GM15510 (cell line): ENCODE results near the gene SMIM45.
A peak's percentile ranks its signal among the peaks of the same experiment; 100 is the strongest.

ENCODE experiments used
- POLR2A ChIP-seq: IDR thresholded peaks from 3 replicates; pipeline ENCODE4 v1.6.1; 2011; ENCODE audit warnings: borderline replicate concordance; ENCODE audit not compliant: insufficient read length; ENCODE audit errors: extremely low read depth

The SMIM45 gene

DNA sequence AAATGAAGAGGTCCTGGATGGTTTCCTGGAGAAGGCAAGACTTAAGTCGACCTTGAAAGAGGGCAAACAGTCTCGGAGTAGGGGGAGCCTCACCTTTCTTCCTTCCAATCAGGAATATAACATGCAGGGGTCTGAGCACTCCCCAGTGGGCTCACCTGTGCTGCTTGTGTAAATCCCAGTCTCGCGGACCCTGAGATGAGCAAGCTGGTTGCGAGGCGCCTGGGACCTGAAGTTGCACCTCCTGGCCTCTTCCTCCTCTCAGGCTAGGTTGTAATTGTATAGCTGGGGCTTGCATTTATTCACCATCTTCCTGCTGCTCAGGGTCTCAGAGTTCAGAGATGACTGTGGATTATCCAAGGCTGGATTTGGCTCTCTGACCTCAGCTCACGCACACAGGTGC, 39.2 kb downstream of the SMIM45 start:
- TF ChIP-seq POLR2A: no peak

DNA sequence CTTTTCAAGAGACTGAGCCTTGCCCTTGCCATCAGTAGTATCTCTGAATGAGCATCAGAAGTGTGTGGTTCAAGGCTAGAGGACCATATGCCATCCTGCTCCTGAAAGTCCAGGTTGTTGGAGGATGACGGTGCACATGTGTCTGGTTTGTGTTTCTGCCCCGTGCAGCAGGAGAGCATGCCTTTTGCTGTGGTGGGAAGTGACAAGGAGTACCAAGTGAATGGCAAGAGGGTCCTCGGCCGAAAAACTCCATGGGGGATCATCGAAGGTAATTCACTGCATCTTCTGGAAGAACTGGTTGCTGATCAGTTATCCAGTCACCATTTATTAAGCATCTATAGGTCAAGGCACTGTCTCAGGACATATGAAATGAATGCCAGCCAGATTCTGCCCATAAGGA, 40.5 kb downstream of the SMIM45 start:
- TF ChIP-seq POLR2A: no peak

DNA sequence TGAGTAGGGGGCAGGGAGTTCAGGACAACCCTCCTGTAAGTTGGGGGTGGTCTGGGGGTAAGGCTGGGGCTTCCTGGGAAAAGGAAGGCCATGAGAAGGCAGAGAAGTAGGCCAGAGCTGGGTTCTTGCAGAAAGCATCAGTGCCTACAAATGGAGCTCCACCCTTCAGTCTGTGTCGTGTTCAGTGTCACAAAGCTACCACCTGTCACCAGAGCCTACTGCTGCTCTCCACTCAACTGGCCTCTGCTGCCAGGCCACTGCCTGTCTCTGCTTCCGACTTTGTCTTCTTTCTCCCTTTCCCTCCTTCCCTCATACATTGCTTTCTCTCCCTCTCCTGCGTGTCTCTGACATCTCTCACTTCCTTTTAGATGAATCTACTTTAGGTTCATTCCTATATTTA, 43.3 kb downstream of the SMIM45 start:
- no peak for TF ChIP-seq POLR2A

- no peak for TF ChIP-seq POLR2A
These were observed 44.9 kb downstream of the SMIM45 start for GRCh38 chr22:41996826-41997225.

- TF ChIP-seq POLR2A: peak; percentile 75
These were observed 46.7 kb downstream of the SMIM45 start, which contains the start of gene WBP2NL for GRCh38 chr22:41998361-41999261. Gene WBP2NL (plus strand): TSS chr22:41998788. CDS start chr22:41998819, 31 bp downstream.

DNA sequence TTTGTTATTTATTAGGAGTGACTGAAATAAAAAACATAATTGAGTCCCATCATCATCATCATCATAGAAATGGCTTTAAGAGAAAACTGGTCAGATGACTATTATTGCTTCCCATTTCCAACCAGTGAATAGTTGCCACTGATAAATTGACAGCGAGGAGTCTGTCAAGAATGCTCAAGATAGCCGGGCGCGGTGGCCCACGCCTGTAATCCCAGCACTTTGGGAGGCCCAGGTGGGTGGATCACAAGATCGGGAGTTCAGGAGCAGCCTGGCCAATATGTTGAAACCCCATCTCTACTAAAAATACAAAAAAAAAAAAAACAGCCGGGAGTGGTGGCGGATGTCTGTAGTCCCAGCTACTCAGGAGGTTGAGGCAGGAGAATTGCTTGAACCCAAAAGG, 48.5 kb downstream of the SMIM45 start:
- no peak for TF ChIP-seq POLR2A

GRCh38 chr22:42001121-42001520, 49.2 kb downstream of the SMIM45 start:
- TF ChIP-seq POLR2A: no peak

DNA sequence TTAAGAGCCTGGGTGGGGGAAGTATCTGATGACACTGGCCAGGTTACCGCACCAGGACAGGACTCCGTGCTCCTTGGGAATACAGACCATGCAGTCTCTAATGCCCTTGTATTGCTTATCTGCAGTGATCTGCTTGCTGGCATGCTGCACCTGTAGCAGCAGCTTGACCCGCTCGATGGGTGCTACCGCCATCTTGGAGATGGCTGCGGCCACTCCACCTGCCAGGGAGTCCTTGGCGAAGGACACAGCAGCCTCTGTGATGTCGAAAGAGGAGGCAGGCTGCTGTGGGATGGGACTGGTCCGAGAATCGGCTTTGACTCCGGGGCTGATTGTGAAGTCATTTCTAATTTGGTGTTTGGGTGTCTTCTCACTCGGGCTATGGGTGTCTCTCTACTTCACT, 49.8 kb downstream of the SMIM45 start:
- no peak for TF ChIP-seq POLR2A

DNA sequence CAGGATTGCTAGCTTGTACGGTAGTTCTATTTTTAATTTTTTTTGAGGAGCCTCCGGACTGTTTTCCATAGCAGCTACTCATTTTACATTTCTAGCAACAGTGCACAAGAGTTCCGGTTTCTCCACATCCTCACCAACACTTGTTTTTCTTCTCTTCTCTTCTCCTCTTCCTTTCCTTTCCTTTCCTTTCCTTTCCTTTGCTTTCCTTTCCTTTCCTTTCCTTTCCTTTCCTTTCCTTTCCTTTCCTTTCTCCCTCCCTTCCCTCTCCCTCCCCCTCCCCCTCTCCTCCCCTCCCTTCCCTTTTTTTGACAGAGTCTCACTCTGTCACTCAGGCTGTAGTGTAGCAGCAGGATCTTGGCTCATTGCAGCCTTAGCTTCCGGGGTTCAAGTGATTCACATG, 56.0 kb downstream of the SMIM45 start:
- TF ChIP-seq POLR2A: no peak
